ENCODE measurements around the gene KLK13.

KLK13 gene

GRCh38 chr19:51107406-51108065 is 42.6 kb upstream of the KLK13 start:
- peak; percentile 7 for TF ChIP-seq CTCF (IDR thresholded peaks at IDR 0.05; ENCODE audit: insufficient read depth, low read length, missing control alignments)
- DNase-seq (ENCODE audit: low read depth, low spot score): no peak
- ChIA-PET POLR2A (no interaction called here), CTCF (no interaction called here)
- H3K4me3 ChIP-seq (ENCODE audit: low read depth, low read length): peak overlapping the region; percentile 92

- DNase-seq (ENCODE audit: low read depth, low spot score): no peak
- no peak for TF ChIP-seq CTCF (IDR thresholded peaks at IDR 0.05; ENCODE audit: insufficient read depth, low read length, missing control alignments)
- ChIA-PET POLR2A (no interaction called here), CTCF (interaction anchor here (1.0 to 2.0 kb wide), 3 partner anchors 8 to 11 kb away, joined by 3 to 12 read pairs (median 4); no protein-coding TSS in a partner anchor)
- H3K4me3 ChIP-seq (ENCODE audit: low read depth, low read length): no peak overlapping the region
Observed at GRCh38 chr19:51103926-51104341, 39.0 kb upstream of the KLK13 start.

DNA sequence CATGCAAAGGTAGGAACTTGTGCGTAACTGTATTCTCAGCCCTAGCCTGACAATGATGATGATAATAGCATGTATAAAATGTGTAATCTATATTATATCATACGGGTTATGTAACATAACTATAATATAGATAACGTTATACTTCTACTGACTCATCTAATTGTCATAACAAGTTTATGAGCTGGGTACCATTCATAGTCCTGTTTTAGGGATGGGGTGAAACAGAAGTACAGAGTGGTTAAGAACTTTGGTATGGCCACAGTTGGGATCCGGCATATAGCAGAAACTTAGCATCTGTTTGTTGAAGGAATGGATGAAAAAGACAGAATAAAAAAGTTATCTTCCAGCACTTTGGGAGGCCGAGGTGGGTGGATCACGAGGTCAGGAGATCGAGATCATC is 38.1 kb upstream of the KLK13 start:
- ChIA-PET CTCF (interaction anchor here (1.2 kb wide), 1 partner anchor 8 kb away, joined by 4 read pairs; no protein-coding TSS in a partner anchor), POLR2A (no interaction called here)
- no peak for DNase-seq (ENCODE audit: low read depth, low spot score)
- no peak overlapping the region for H3K4me3 ChIP-seq (ENCODE audit: low read depth, low read length)
- no peak for TF ChIP-seq CTCF (IDR thresholded peaks at IDR 0.05; ENCODE audit: insufficient read depth, low read length, missing control alignments)

GRCh38 chr19:51101171-51101865 is 36.4 kb upstream of the KLK13 start:
- POLR2A ChIA-PET: no interaction called here

GRCh38 chr19:51100601-51101000 is 35.7 kb upstream of the KLK13 start:
- POLR2A ChIA-PET: no interaction called here
- TF ChIP-seq CTCF (IDR thresholded peaks at IDR 0.05; ENCODE audit: insufficient read depth, low read length, missing control alignments): no peak
- CTCF ChIA-PET: interaction anchor here (0.9 to 2.2 kb wide), 3 partner anchors 8 to 80 kb away, joined by 3 to 9 read pairs (median 6); no protein-coding TSS in a partner anchor
- DNase-seq (ENCODE audit: low read depth, low spot score): no peak
- H3K4me3 ChIP-seq (ENCODE audit: low read depth, low read length): no peak overlapping the region

More at GRCh38 chr19:51101171-51101865, 36.4 kb upstream of the KLK13 start:
- TF ChIP-seq CTCF (IDR thresholded peaks at IDR 0.05; ENCODE audit: insufficient read depth, low read length, missing control alignments): no peak
- no peak for DNase-seq (ENCODE audit: low read depth, low spot score)
- no peak overlapping the region for H3K4me3 ChIP-seq (ENCODE audit: low read depth, low read length)
- CTCF ChIA-PET: interaction anchor here (0.9 to 2.2 kb wide), 3 partner anchors 9 to 80 kb away, joined by 3 to 9 read pairs (median 6); no protein-coding TSS in a partner anchor

GRCh38 chr19:51099047-51099382 is 34.1 kb upstream of the KLK13 start:
- CTCF ChIA-PET: interaction anchor here (1.0 kb wide), 1 partner anchor 742 kb away, joined by 4 read pairs; no protein-coding TSS in a partner anchor
- no peak overlapping the region for H3K4me3 ChIP-seq (ENCODE audit: low read depth, low read length)
- no peak for DNase-seq (ENCODE audit: low read depth, low spot score)
- no peak for TF ChIP-seq CTCF (IDR thresholded peaks at IDR 0.05; ENCODE audit: insufficient read depth, low read length, missing control alignments)
- POLR2A ChIA-PET: no interaction called here

All from AG04449 (cell line).